ENCODE results near the gene TOM1L1.

Gene TOM1L1

DNA sequence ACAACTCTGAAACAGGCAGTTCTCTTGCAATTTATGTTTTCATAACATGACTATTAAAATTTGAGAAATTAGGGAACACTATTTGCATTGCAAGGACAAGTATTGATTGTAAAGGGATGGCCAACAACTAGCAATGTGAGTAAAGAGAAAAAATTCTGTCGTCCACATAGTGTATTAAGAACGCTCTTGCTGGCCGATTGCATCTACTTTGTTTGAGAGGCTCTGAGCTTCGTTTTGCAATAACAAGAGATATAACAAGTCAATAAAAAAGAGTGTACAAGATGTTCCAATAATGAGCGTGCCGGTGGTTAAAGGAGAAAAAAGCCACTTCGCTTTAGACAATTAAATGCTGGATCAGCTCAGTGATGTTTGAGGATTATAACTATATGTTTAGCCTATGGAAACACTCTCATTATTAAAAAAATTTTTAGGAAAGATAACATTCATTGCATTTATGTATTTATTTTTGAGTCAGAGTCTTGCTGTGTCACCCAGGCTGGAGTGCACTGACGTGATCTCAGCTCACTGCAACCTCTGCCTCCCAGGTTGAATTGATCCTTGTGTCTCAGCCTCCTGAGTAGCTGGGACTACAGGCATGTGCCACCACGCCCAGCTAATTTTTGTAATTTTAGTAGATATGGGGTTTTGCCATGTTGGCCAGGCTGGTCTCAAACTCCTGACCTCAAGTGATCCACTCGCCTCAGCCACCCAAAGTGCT is 19.2 kb upstream of the TOM1L1 start:
- Histone ChIP-seq H3K4me1 (ENCODE audit: control insufficient read depth in 1 of 2, insufficient read depth in 1 of 2, low read depth in 1 of 2, low read length in 1 of 2) (no peaks in the 10 kb centered on the region), H3K36me3 (no peaks in the 10 kb centered on the region), H3K4me3 (ENCODE audit: low read depth in 1 of 2, low read length in 1 of 2) (no peak overlapping the region), H3K27me3 (no peaks in the 10 kb centered on the region), H3K27ac (no peak overlapping the region), H3K9me3 (no peaks in the 10 kb centered on the region)
- TF ChIP-seq, protein P1, sequence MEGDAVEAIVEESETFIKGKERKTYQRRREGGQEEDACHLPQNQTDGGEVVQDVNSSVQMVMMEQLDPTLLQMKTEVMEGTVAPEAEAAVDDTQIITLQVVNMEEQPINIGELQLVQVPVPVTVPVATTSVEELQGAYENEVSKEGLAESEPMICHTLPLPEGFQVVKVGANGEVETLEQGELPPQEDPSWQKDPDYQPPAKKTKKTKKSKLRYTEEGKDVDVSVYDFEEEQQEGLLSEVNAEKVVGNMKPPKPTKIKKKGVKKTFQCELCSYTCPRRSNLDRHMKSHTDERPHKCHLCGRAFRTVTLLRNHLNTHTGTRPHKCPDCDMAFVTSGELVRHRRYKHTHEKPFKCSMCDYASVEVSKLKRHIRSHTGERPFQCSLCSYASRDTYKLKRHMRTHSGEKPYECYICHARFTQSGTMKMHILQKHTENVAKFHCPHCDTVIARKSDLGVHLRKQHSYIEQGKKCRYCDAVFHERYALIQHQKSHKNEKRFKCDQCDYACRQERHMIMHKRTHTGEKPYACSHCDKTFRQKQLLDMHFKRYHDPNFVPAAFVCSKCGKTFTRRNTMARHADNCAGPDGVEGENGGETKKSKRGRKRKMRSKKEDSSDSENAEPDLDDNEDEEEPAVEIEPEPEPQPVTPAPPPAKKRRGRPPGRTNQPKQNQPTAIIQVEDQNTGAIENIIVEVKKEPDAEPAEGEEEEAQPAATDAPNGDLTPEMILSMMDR (IDR thresholded peaks at IDR 0.05) = no peak

DNA sequence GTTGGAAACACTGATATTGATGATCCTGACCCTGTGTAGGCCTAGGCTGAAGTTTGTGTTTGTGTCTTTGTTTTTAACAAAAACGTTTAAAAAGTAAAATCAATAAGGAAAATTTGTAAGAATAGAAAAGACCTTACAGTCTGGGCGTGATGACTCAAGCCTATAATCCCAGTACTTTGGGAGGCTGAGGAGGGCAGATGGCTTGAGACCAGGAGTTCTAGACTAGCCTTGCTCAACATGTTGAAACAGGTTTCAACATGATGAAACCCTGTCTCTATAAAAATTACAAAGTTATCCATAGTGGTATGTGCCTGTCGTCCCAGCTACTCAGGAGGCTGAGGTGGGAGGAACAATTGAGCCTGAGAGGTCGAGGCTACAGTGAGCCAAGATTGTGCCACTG is 18.3 kb upstream of the TOM1L1 start:
- H3K36me3 ChIP-seq = no peaks in the 10 kb centered on the region
- no peaks in the 10 kb centered on the region for H3K9me3 ChIP-seq
- H3K4me3 ChIP-seq (ENCODE audit: low read depth in 1 of 2, low read length in 1 of 2) = no peak overlapping the region
- H3K4me1 ChIP-seq (ENCODE audit: control insufficient read depth in 1 of 2, insufficient read depth in 1 of 2, low read depth in 1 of 2, low read length in 1 of 2) = no peaks in the 10 kb centered on the region
- no peak overlapping the region for H3K27ac ChIP-seq
- H3K27me3 ChIP-seq = no peaks in the 10 kb centered on the region
- TF ChIP-seq, protein P1 (IDR thresholded peaks at IDR 0.05) = no peak

DNA sequence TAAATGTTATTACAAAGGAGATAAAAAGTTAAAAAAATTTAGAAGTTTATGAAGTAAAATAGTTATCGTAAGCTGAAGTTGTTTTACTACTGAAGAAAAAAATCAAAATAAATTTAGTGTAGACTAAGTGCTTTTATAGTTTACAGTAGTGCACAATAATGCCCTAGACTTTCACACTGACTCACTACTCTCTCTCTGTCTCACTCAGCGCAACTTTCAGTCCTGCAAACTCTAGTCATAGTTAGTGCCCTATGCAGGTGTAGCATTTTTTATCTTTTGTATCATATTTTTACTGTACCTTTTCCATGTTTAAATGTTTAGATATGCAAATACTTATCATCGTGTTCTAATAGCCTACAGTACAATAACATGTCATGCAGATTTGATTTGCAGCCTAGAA is 17.7 kb upstream of the TOM1L1 start:
- H3K36me3 ChIP-seq = no peaks in the 10 kb centered on the region
- no peaks in the 10 kb centered on the region for H3K27me3 ChIP-seq
- H3K4me1 ChIP-seq (ENCODE audit: control insufficient read depth in 1 of 2, insufficient read depth in 1 of 2, low read depth in 1 of 2, low read length in 1 of 2) = no peaks in the 10 kb centered on the region
- H3K27ac ChIP-seq = no peak overlapping the region
- no peaks in the 10 kb centered on the region for H3K9me3 ChIP-seq
- TF ChIP-seq, protein P1 (IDR thresholded peaks at IDR 0.05) = no peak
- H3K4me3 ChIP-seq (ENCODE audit: low read depth in 1 of 2, low read length in 1 of 2) = no peak overlapping the region

DNA sequence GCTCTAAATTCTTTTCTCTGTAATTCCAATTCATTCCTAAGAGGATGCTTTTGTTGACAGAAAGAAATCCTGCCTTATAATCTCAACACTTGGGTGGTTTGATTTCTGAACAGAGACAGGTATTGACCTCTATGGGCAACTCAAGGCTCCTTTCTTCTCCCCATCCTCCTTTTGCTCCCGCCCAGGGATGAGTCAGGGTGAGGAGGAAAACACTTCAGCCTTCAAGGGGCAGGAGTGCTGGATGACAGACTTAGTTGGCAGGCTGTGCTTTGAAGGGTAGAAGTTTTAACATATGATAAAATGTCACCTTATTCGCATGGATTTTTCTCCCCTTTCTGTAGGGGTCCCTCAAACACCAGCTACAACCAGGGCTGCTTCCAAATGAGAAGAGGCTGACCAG is 16.7 kb upstream of the TOM1L1 start:
- no peaks in the 10 kb centered on the region for H3K4me1 ChIP-seq (ENCODE audit: control insufficient read depth in 1 of 2, insufficient read depth in 1 of 2, low read depth in 1 of 2, low read length in 1 of 2)
- H3K36me3 ChIP-seq = no peaks in the 10 kb centered on the region
- no peaks in the 10 kb centered on the region for H3K9me3 ChIP-seq
- H3K4me3 ChIP-seq (ENCODE audit: low read depth in 1 of 2, low read length in 1 of 2) = no peak overlapping the region
- H3K27ac ChIP-seq = no peak overlapping the region
- TF ChIP-seq, protein P1 (IDR thresholded peaks at IDR 0.05) = no peak
- no peaks in the 10 kb centered on the region for H3K27me3 ChIP-seq

DNA sequence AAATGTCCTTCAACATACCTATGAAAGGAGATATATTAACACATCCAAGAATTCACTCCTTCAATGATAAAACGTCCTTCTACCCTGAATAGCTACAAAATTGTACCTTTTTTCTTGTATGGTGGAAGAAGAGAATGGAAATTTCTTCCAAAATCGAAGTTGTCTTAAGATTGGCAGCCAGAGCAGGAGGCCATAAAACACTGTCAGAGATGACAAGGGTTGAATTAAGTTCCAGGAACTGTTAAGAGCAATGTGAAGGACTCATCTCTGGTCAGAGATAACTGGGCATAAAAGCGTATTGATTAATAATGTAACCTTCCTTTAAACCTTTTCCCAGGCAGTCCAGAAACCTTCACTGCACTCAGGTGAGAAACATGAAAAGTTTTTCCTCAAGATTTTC is 12.9 kb upstream of the TOM1L1 start:
- H3K27ac ChIP-seq = no peak overlapping the region
- H3K4me3 ChIP-seq (ENCODE audit: low read depth in 1 of 2, low read length in 1 of 2) = no peak overlapping the region
- no peaks in the 10 kb centered on the region for H3K4me1 ChIP-seq (ENCODE audit: control insufficient read depth in 1 of 2, insufficient read depth in 1 of 2, low read depth in 1 of 2, low read length in 1 of 2)
- no peaks in the 10 kb centered on the region for H3K9me3 ChIP-seq
- H3K36me3 ChIP-seq = no peaks in the 10 kb centered on the region
- H3K27me3 ChIP-seq = no peaks in the 10 kb centered on the region
- TF ChIP-seq, protein P1 (IDR thresholded peaks at IDR 0.05) = no peak
